GM18520 (cell line): ENCODE measurements around the gene SPECC1.

Source experiments
- ATAC-seq: cut with Tn5 transposase; IDR thresholded peaks from one replicate; pipeline ENCODE4 v1.9.1; 2021; ENCODE audit not compliant: unreplicated experiment

SPECC1 gene

DNA sequence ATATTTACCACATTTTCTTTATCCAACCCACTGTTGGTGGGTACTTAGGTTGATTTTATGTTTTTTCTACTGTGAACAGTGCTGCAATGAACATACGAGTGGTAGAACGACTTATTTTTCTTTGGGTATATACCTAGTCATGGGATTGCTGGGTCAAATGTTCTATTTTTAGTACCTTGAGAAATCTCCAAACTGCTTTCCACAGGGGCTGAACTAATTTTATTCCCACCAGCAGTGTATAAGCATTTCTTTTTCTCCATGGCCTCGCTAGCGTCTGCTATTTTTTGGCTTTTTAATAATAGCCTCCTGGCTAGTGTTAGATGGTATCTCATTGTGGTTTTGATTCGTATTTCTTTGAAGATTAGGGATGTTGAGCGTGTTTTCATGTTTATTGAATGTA lies 255.8 kb downstream of the SPECC1 start:
- no peak for ATAC-seq

DNA sequence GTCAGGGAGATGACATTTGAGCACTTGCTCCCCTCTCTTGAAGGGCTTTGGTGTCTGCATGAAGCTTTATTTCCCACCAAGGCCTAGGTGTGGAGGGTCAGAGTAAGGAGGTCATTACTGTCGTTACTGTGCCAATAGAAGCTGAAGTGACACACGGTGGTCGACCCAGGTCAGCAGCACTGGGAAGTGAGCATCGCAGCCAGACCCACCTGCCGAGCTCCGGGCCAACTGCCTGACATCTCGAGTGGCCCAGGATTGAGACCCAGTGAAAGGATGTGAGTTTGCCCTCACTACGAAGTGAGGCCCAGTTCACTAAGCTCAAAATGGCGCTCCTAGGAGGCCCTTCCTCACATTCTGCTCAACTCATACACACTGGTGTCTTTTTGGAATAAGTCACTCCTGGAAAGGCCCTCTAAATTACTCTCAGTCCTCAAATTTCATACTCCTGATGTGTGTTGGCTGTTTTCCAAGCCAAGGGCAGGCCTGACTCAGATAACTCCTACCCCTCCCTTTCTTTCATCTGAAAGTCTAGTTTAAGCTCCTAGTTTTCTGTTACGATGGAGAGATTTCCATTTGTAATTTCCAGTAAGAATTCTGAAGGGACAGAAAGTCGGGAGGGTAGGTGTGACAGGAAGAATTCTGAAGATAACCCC lies 257.8 kb downstream of the SPECC1 start:
- no peak for ATAC-seq

DNA sequence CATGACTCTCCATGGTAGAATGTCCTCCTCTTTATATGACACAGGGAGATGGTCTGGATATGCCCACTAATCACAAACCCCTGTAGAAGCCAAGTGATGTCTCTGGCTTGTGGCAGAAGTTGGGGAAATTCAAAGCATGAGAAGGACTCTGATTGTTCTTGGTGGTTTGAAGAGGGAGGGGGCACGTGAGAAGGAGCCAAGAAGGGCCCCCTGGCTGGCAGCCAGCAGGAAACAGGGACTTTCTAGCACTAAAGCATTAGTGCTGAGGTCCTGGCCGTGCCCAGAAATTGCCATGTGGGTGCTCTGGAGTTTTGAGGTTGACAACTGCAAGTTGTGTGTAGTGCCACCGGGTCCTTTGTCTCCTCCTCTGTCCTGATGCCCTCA lies 258.3 kb downstream of the SPECC1 start:
- no peak for ATAC-seq

DNA sequence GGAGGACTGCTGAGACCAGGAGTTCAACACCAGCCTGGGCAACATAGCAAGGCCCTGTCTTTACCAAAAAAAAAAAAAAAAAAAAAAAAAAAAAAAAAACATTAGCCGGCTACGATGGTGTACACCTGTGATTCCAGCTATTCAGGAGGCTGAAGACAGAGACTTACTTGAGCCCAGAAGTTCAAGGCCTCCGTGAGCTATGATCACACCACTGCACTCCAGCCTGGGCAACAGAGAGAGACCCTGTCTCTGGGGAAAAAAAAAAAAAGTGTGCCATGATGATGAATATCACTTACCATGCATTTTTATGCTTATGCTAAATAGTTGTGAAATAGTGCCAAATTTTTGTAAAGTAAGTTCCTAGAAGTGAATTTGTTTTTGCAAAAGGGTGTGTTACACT lies 261.2 kb downstream of the SPECC1 start:
- no peak for ATAC-seq

DNA sequence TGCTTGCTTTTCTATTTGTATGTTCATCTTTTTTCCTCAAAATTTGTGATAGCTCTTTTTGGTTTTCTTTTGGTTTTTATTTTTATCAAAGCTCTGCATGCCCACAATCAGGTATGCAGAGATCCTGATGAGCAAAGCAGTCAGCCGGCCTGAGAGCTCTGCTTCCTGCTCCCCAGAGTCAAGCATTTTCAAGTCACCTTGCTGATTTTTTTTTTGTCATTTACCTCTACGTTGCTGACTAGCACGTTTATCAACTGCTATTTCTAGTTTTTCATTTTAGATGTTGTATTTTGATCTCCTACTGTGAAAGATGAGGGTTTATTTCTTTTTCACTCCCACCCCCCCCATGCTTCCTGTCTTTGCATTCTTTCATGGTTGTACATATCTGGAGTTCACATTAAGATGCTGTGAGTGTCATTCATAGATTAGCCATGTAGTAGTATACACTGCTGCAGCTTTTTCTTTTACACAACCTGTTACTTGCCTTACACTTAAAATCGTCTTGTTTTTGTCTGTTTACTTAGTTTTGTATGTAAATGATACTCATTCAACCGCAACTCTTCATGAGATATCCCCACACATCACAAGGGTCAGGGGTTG lies 262.0 kb downstream of the SPECC1 start:
- ATAC-seq = no peak

DNA sequence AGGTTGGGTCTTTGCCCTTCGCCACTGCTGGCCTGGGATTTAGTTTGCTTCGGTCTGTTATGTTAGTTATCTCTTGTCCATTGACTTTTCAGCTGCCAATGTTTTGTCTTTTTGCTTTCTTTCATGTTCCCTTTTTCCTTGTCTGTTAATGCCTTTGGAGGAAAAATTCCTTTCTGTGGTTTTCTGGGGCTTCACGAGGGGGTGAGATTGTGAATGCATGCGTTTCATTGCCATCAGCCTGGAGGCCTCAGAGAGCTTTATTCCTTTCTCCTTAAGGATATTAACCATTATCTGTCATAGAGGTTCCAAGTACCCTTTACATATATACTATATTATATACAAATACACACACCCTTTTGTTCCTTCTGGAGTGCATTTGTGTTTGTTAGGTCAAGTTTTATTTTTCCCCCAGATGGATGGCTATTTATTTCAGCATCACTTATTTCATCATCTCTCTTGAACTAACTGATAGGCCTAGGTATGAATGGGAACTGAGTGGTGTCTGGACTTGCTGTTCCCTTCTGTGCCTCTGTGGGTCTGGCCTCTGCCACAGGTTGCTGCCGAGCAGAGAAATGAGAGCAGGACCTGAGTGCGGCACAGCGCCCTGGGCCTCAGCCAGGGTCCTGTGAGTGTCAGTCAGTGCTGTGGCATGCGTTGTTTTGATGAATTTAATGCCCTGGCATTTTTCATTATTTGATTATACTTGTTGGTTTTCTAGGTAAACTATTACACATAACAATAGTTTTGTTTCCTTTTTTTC lies 264.8 kb downstream of the SPECC1 start:
- ATAC-seq = no peak

DNA sequence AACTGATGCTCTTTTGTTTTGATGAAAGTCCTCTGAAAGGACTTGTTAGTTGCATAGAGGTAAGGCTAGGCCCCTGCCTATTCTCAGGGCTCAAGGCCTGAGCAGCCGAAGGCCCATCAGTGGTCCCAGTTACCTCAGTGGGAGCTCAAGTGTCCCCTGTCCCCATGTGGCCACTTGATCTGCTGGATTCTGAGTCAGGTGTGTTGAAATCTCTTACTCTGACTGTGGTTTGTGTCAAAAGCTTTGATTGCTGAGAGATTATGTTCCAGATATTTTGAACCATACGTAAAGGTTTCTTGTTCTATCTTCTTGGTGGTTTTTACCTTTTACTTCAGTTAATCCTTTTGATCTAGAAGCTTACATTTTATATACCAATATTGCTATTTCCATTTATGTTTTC lies 266.5 kb downstream of the SPECC1 start:
- ATAC-seq = no peak

DNA sequence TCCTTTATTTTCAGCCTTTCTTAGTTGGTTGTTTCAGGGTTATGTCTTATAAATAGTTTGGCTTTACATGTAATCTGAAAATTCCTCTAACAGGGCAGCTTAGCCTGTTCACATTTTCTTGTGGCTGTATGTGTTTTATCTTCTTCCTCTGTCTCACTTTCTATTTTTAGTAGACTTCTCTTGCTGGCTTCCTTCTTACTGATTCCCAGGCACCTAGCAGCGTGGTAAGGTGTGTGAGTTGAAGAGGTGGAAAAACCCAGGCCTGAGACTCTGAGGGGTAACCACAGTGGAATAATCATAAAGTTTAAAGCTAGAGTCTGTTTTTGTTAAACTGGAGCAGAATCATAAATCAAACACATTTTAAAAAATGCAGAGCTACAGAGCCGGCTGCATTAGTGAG lies 267.3 kb downstream of the SPECC1 start:
- no peak for ATAC-seq

DNA sequence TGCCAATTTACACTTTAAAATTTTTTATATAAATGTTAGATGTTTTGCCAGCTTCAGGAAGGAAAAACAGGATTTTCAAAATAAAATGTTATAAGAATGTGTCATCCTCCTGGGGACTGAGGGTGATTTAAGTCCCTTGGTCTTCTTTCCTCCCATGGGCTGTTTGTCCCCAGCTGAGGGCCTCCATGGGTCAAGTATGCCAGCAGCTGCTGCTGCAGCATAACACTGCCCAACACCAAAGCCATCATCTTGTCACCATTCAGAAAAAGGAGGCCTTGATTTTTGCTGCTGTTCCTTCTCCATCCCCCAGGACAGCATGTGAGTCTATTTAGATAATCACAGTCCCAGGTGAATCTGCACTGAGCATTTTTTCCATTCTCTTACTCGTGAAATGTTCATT lies 269.6 kb downstream of the SPECC1 start:
- ATAC-seq = no peak

DNA sequence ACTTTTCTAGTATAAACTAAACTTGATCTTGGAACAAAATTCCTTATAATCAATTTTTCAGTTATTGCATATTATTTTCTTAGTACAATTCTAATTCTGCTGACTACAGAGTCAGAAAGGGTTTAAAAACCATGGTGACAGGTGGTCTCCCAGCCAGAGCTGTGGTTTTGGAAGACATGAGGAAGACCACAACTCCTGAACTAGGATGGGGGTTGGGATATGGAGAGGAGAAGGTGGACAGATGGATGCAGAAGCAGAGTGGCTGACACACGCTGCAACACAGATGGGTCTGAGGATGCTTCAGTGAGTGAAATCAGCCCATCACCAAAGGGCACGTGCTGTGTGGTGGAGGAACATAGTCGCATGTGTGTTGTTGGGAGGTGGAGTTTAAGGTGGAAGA lies 270.5 kb downstream of the SPECC1 start:
- no peak for ATAC-seq

DNA sequence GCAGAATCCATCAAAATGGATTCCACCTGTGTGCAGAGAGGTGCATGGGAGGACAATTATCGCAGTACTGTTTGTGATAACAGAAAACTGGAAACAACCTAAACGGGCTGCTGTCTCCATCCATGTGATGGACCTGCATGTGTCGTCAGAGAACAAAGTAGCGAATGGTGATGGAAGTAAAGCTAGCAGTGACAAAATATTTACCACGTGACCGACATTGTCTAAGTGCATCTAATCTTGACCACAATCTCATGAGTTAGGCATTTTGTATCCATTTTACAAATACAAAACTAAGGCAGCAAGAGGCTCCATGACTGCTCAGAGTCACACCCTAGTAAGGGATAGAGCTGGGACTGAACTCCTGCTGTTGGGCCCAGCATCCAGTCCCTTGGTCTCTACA lies 270.9 kb downstream of the SPECC1 start:
- ATAC-seq = no peak

DNA sequence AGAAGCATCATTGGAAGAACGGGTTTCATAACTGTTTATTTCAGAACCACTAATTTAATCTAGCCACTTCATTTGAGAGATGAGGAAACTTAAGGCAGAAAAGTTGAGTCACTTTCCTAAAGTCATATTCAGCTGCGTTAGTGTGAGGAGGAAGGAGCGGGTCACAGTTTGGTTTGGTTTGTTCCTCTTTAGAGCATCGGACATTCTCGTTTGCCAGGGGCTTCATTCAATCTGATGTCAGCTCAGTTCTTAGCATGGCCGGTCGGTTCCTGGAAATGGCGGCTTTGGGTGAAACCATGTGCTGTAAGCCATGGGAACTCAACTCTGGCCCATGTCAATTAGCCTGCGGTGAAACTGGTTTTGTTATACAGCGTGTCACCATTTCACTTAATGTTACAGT lies 271.7 kb downstream of the SPECC1 start:
- no peak for ATAC-seq

DNA sequence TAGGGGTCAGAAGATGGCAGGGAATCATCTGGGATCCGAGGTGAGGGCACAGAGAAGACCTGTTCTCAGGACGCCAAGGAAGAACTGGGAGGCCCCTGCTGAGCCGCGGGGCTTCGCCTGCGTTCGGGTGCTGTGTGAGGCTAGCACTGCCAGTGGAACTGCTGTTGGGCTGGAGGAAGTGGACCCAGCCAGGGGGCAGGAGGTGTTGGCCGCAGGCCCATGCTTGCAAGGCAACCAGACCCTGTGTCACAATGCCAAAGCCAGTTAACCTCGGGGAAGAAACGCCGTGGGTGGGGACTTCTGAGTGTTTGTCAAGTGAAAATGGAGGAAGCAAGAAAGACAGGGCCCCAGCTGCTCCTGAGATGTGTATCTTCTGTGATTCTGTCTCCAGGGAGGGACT lies 272.7 kb downstream of the SPECC1 start:
- no peak for ATAC-seq

DNA sequence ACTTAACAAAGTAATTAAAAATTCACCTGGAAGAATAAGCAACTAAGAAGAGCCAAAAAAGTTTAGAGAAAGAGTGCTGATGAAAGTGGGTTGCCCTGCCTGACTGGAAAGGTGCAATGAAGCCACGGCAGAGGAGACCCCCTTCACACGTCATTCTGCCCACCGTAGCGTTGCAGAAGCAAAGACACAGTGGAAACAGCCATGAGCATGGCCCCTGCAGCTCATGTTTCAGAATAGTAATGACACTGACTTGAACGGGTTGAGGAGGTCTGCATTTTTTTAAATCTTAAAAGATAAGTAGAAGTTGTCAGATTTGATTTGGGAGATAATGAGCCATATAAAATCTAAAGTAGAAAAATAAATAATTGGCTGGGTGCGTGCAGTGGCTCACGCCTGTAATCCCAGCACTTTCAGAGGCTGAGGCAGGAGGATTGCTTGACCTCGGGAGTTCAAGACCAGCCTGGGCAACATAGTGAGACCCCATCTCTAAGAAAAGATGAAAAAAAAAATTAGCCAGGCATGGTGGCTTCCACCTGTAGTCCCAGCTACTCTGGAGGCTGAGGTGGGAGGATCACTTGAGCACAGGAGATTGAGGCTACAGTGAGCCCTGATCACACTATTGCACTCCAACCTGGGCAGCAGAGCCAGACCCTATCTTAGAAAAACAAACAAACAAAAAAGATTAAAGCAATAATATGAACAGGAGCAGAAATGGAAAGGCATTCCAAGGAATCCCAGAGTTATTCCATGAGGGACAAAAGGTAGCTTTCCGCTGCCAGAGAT lies 273.6 kb downstream of the SPECC1 start:
- ATAC-seq = no peak

DNA sequence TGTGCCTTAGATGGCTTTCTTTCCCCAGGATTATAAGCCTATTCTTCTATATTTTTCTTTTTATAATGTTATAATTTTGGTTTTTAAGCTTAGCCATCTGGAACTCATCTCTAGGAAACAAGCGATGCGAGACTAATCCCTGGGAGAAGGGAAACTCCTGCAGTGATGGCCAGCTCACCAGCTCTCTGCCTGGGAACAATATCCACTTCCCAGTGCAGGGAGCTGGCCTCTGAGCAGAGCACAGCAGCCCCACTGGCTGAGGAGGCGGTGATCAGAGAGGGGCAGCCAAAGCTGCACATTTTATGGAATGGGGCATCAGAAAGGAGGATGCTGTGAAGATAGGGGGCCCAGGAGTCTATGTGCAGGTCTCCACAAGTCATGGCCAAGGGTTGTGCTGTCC lies 274.9 kb downstream of the SPECC1 start:
- ATAC-seq = no peak

DNA sequence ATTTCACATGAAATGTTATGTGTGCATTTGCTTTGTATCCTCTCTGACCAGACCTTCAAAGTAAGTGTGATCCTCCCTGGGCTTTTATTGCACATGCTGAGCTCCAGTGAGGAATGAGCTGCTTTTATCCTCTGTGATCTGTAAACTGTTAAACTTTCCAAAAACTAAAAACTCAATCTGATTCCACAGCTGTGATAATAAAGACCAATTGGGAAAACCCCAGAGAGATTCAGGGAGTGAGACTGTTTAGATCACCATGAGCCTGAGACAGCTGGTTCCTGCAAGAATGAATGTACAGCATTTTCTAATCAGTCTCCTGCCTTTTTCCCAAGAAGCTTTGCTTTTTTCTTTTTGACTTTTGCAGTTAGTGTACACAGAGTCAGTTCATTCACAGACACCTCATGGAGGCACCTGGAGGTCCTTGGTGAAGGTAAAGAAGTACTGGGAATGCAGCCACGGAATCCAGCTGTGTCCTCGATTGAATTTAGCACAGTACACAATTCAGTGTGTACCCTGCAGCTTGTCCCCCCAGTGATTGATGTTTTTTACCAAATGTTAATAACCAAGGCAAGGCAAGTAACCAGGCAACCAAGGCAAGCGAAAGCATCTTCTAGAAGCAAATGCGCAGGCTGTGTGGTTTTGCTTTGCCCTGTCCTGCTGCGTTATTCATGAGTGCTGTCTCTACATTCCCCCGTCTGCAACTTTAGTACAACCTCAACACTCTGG lies 275.6 kb downstream of the SPECC1 start:
- ATAC-seq = no peak

DNA sequence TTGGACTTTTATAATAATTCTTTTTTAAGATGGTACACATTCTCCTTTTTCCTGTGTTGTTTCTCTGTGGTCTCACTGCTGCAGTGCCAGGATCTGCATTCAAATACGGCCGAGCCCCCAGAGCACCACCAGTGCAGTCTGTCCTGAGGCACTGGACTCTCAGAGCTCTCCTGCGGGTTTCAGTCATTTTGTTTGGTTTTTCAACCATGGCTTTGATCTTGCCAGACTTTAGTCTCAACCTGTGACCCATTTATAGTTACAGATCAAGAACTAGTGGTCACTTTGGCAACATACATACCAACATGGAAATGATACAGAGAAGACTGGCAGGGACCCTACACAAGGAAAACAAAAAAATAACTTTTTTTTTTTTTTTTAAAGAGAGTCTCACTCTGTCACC lies 280.8 kb downstream of the SPECC1 start:
- no peak for ATAC-seq

DNA sequence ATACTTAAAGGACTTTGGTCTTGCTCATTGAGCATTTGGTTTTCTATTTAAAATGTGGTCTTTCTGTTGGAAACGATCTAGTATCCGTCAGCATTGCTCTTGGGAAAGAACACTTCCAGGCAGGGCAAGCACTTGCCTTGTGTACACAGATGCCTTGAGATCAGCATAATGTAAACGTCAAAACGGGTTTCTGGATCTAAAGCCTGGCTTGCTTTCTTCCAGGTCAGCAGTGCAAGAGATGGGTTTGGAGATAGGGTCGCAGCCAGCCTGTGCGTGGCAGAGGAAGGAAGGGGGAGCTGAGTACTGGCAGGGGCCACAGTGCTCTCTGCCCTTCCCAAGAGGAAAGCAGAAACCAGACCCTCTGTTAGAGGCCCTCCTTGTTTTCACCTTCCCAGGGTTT lies 282.7 kb downstream of the SPECC1 start:
- ATAC-seq = no peak

DNA sequence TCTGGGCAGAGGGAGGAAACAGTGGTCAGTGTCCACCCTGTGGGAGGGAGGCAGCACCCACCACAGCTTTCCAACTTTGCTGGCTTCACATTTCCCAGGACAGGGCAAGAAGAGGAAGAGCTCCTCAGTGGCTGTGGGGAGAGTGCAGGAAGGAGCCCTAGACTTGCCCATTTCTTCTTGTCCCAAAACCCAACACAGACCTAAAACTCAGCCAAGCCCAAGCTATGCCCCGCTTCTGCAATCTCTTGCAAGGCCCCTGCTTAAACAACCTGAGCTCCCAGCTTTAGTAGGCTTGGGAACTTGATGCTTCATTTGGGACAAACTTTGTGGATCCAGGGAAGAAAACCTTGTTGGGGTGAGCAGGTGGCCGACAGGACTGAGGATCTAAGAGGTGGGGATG lies 284.3 kb downstream of the SPECC1 start:
- no peak for ATAC-seq

DNA sequence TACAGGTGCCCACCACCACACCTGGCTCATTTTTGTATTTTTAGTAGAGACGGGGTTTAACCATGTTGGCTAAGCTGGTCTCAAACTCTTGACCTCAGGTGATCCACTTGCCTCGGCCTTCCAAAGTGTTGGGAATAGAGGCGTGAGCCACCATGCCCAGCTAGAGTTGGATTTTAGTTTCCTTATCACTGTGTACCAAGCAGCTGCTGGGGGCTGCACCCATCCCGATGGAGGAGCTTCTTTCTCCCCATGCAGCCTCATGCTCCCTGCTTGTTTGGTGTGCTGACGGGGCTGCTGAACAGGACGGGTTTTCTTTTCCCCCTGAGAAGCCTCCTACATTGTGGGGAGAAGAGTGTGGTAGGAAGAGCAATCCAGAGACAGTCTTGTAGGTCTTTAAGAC lies 285.0 kb downstream of the SPECC1 start:
- no peak for ATAC-seq

DNA sequence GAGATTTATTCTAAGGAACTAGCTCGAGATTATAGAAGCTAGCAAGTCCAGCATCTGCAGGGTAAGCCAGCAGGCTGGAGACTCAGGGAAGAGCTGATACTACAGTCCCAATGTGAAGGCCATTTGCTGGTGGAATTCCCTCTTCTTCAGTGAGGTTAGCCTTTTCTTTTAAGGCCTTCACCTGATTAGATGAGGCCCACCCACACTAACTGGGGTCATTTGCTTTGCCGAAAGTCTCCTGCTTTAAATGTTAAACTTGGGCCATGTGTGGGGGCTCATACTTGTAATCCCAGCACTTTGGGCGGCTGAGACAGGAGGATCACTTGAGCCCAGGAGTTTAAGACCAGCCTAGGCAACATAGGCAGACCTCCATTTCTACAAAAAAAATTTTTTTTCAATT lies 289.9 kb downstream of the SPECC1 start:
- no peak for ATAC-seq
